Measurements from ENCODE around the gene PDCD6IP.
"Not testable (repeated sequence)": the region's sequence is repeated elsewhere in the genome, so short reads cannot be mapped to it uniquely, and the experiment has no call there.

Gene PDCD6IP

GRCh38 chr3:33848624-33849347 lies 50.4 kb downstream of the PDCD6IP start:
- DNase-seq (ENCODE audit: low spot score): no peak

GRCh38 chr3:33850599-33850998 lies 52.2 kb downstream of the PDCD6IP start:
- not testable (repeated sequence) for DNase-seq (ENCODE audit: low spot score)

GRCh38 chr3:33855407-33855806 lies 57.0 kb downstream of the PDCD6IP start:
- not testable (repeated sequence) for DNase-seq (ENCODE audit: low spot score)

GRCh38 chr3:33855884-33856546 lies 57.6 kb downstream of the PDCD6IP start:
- no peak for DNase-seq (ENCODE audit: low spot score)

- not testable (repeated sequence) for DNase-seq (ENCODE audit: low spot score)
Observed at GRCh38 chr3:33857701-33858100, 59.3 kb downstream of the PDCD6IP start.

- DNase-seq (ENCODE audit: low spot score): no peak
Observed at GRCh38 chr3:33858131-33858530, 59.7 kb downstream of the PDCD6IP start.

- no peak for DNase-seq (ENCODE audit: low spot score)
Observed at GRCh38 chr3:33860373-33861050, 62.1 kb downstream of the PDCD6IP start.

- no peak for DNase-seq (ENCODE audit: low spot score)
Observed at GRCh38 chr3:33865133-33865532, 66.7 kb downstream of the PDCD6IP start.

- no peak for DNase-seq (ENCODE audit: low spot score)
Observed at GRCh38 chr3:33868309-33868708, 69.9 kb downstream of the PDCD6IP start.

- DNase-seq (ENCODE audit: low spot score): no peak
Observed at GRCh38 chr3:33869977-33870376, 71.5 kb downstream of the PDCD6IP start.

- no peak for DNase-seq (ENCODE audit: low spot score)
Observed at GRCh38 chr3:33874815-33875214, 76.4 kb downstream of the PDCD6IP start.

GRCh38 chr3:33875680-33876079 lies 77.2 kb downstream of the PDCD6IP start:
- no peak for DNase-seq (ENCODE audit: low spot score)

GRCh38 chr3:33877187-33877586 lies 78.8 kb downstream of the PDCD6IP start:
- DNase-seq (ENCODE audit: low spot score): no peak

GRCh38 chr3:33879540-33879939 lies 81.1 kb downstream of the PDCD6IP start:
- DNase-seq (ENCODE audit: low spot score): no peak

GRCh38 chr3:33881156-33882064 lies 83.0 kb downstream of the PDCD6IP start:
- no peak for DNase-seq (ENCODE audit: low spot score)

- DNase-seq (ENCODE audit: low spot score): no peak
Observed at GRCh38 chr3:33882296-33882695, 83.9 kb downstream of the PDCD6IP start.

GRCh38 chr3:33883538-33883950 lies 85.1 kb downstream of the PDCD6IP start:
- peak; percentile 35 for DNase-seq (ENCODE audit: low spot score)

- DNase-seq (ENCODE audit: low spot score): no peak
Observed at GRCh38 chr3:33883951-33884561, 85.6 kb downstream of the PDCD6IP start.

- no peak for DNase-seq (ENCODE audit: low spot score)
Observed at GRCh38 chr3:33884701-33885100, 86.3 kb downstream of the PDCD6IP start.

- DNase-seq (ENCODE audit: low spot score): no peak
Observed at GRCh38 chr3:33885496-33885895, 87.1 kb downstream of the PDCD6IP start.

- DNase-seq (ENCODE audit: low spot score): no peak
Observed at GRCh38 chr3:33886015-33886414, 87.6 kb downstream of the PDCD6IP start.

GRCh38 chr3:33887478-33887877 lies 89.0 kb downstream of the PDCD6IP start:
- DNase-seq (ENCODE audit: low spot score): no peak

Data from iPS-NIHi11 (cell line).